H1 (cell line): ENCODE measurements around the gene TTBK2. TPM values are rescaled to one million over a fixed set of nuclear protein-coding genes. Genes with fewer than 3 reads are reported as not detected.

Experiments
- CBX8 ChIP-seq: fragments of 300-800, 300-1000 bp; sonication (generic); IDR thresholded peaks from 2 replicates; pipeline ENCODE4 v1.7.1; 2016; ENCODE audit warnings: low read depth, low read length, borderline replicate concordance
- CHD7 ChIP-seq: fragments of 300-600 bp; sonication (generic); IDR thresholded peaks from 2 replicates; pipeline ENCODE4 v1.7.1; 2012; ENCODE audit warnings: low read length, moderate library complexity, mild to moderate bottlenecking, inconsistent platforms; ENCODE audit not compliant: insufficient replicate concordance
- EP300 ChIP-seq, 2 experiments: IDR thresholded peaks; 1 replicate in 1 of 2; 2 replicates in 1 of 2; pipeline ENCODE4 v1.6.1; 2011 to 2012; ENCODE audit warnings: low read depth in 2 of 2, low read length in 2 of 2, mild to moderate bottlenecking in 2 of 2, borderline replicate concordance in 1 of 2, inconsistent platforms in 1 of 2, moderate library complexity in 1 of 2
- HDAC2 ChIP-seq, 2 experiments: fragments of 300-600 bp in 1 of 2; sonication (generic) in 1 of 2; IDR thresholded peaks; 2 replicates each; pipeline ENCODE4 v1.6.1; 2011 to 2012; ENCODE audit warnings: low read depth in 2 of 2, low read length in 2 of 2, mild to moderate bottlenecking in 2 of 2, moderate library complexity in 2 of 2, borderline replicate concordance in 1 of 2, inconsistent platforms in 1 of 2
- RAD21 ChIP-seq, 2 experiments: IDR thresholded peaks in 1 of 2; conservative IDR thresholded peaks in 1 of 2; 2 replicates each; pipeline ENCODE4 v1.6.1; 2011; ENCODE audit warnings: low read depth in 2 of 2, low read length in 2 of 2, improper control_type of control experiment in 1 of 2, inconsistent platforms in 1 of 2, mild to moderate bottlenecking in 1 of 2, moderate library complexity in 1 of 2
- USF2 ChIP-seq: IDR thresholded peaks from 2 replicates; pipeline ENCODE4 v1.6.1; 2011; ENCODE audit warnings: low read length, improper control_type of control experiment
- polyA plus RNA-seq, 7 experiments: library from polyadenylated mRNA; depleted of rRNA in 3 of 7; stranded (reverse) in 5 of 7; unstranded in 2 of 7; fragments of >200 nt in 5 of 7; fragments of 200-250 nt in 2 of 7; gene quantifications; 1 replicate in 5 of 7; 2 replicates in 1 of 7; 4 replicates in 1 of 7; pipeline versions ENCODE4 v1.2.1 to v1.2.3, GENCODE V29; 2011 to 2013; ENCODE audit warnings: missing spikeins in 2 of 7, mixed read lengths in 2 of 7
- total RNA-seq: library from RNA; stranded (reverse); fragmentation: NEBNext Ultra II Directional; extraction: Animal tissue kit (Norgen Biotek cat#: 25700); gene quantifications from 2 replicates; pipeline ENCODE4 v1.2.1, GENCODE V29; 2021

TTBK2 gene
- total and polyA plus RNA-seq, 2 of the 8 experiments (the other 6 are each of a cell fraction or from before 2014, with no cell fraction given), result 2.7 to 18.2 TPM

GRCh38 chr15:42728560-42728959 is 192.0 kb downstream of the TTBK2 start (continued):
- TF ChIP-seq RAD21 (IDR thresholded peaks at IDR 0.05 in 1 of 2, conservative IDR thresholded peaks at IDR 0.05 in 1 of 2; ENCODE audit: low read depth in 2 of 2, low read length in 2 of 2), result no peak
- no peak for TF ChIP-seq CHD7
- no peak for TF ChIP-seq EP300 (IDR thresholded peaks at IDR 0.05; ENCODE audit: borderline replicate concordance in 1 of 2, low read depth in 2 of 2, low read length in 2 of 2)
- no peak for TF ChIP-seq HDAC2 (IDR thresholded peaks at IDR 0.05; ENCODE audit: borderline replicate concordance in 1 of 2, low read depth in 2 of 2, low read length in 2 of 2)
- no peak for TF ChIP-seq CBX8
- no peak for TF ChIP-seq USF2
